RWPE1 (cell line): Measurements from ENCODE around the gene GPBP1.
A peak's percentile ranks its signal among the peaks of the same experiment; 100 is the strongest.

Experiments used
- CTCF ChIA-PET: fragments of 350-600 bp; sonication (Branson Sonifier 250); formaldehyde crosslinking; extraction: SDS; loops from one replicate; lab custom pipeline; 2021; lab: Yijun Ruan, JAX
- POLR2A ChIA-PET: fragments of 400-600 bp; formaldehyde crosslinking; extraction: SDS; loops from one replicate; lab custom pipeline; 2020; ENCODE audit warnings: antibody characterized with exemption; ENCODE audit not compliant: low non-redundant PET; lab: Yijun Ruan, JAX
- DNase-seq: peaks from one replicate; pipeline ENCODE4 v3.0.0; 2012; ENCODE audit warnings: low spot score
- H3K27ac ChIP-seq: fragments of 450-650 bp; 2 replicates; pipeline ENCODE4 v1.5.1; 2017
- TF ChIP-seq, protein P1 (sequence below): fragments of 450-650 bp; conservative IDR thresholded peaks from 2 replicates; pipeline ENCODE4 v1.5.1; 2017; ENCODE audit warnings: low read depth, mild to moderate bottlenecking

GPBP1 gene

DNA sequence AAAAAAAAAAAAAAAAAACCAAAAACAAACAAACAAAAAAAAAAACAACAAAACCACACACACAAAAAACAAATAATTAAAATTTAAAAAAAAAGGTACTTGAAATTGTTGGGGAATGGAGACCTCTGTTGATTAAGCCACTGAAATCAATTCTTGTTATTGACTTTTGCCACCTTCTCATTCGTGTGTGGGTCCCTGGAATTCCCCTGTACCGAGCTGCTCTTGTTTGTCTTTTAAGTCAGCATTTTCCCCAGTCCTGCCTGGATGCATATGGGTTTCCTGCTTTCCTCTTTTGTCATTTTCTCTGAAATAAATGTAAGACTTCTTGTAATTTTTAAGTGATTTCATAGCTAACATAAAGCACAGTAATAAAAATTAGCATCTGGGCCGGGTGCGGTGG lies 45.5 kb downstream of the GPBP1 start:
- no peak for DNase-seq
- POLR2A ChIA-PET, result no interaction called here
- CTCF ChIA-PET, result interaction anchor here (0.6 to 0.7 kb wide), 3 partner anchors 33 to 641 kb away, joined by 3 to 5 read pairs (median 3); no protein-coding TSS in a partner anchor
- peak overlapping the region; percentile 44 for H3K27ac ChIP-seq
- TF ChIP-seq, protein P1, sequence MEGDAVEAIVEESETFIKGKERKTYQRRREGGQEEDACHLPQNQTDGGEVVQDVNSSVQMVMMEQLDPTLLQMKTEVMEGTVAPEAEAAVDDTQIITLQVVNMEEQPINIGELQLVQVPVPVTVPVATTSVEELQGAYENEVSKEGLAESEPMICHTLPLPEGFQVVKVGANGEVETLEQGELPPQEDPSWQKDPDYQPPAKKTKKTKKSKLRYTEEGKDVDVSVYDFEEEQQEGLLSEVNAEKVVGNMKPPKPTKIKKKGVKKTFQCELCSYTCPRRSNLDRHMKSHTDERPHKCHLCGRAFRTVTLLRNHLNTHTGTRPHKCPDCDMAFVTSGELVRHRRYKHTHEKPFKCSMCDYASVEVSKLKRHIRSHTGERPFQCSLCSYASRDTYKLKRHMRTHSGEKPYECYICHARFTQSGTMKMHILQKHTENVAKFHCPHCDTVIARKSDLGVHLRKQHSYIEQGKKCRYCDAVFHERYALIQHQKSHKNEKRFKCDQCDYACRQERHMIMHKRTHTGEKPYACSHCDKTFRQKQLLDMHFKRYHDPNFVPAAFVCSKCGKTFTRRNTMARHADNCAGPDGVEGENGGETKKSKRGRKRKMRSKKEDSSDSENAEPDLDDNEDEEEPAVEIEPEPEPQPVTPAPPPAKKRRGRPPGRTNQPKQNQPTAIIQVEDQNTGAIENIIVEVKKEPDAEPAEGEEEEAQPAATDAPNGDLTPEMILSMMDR, result no peak

DNA sequence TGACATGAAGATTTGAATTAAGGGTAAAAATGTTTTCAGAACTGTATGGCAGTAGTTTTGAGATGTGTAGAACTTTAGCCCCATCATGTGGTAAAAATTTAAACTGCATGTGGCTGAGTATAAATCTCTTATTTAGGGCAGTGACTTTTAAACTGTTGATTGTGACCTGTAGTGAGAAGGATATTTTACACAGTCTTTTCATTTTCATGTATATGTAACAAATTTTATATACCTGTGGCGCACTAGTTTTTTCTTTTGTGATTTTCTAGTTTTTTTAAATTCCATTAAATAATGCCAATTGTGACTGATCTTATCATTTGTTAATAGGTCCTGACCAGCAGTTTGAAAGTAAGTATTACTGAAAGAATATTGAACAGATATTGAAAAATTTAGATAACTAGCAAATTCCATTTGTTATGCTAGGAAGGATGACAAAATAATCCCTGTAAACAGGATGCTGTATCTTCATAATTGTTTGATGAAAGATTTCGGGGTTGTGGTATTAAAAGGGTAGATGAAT lies 47.2 kb downstream of the GPBP1 start:
- DNase-seq, result peak; percentile 57
- ChIA-PET CTCF (no interaction called here), POLR2A (no interaction called here)
- TF ChIP-seq, protein P1, result peak; percentile 98
- no peak overlapping the region for H3K27ac ChIP-seq

DNA sequence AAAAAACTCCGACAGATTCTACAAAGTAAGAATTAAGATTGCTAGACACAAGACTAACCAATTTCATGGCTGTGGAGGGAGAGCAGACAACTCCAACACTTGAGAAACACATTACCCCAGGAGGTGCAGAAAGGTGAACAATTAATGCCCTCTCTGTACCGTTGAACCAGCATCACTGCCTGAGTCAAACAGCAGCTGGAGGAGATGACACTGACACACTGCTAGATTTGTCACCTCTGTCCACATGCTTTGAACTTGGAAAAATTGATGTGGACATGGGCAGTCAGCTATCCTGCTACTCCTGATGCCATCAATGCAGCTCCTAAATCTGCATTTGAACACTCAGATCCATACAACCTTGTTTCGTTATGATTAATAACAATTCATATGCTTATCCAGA lies 51.7 kb downstream of the GPBP1 start:
- no peak for DNase-seq
- no peak overlapping the region for H3K27ac ChIP-seq
- ChIA-PET POLR2A (no interaction called here), CTCF (interaction anchor here (0.7 kb wide), 1 partner anchor 87 kb away, joined by 3 read pairs; no protein-coding TSS in a partner anchor)
- TF ChIP-seq, protein P1, result no peak

DNA sequence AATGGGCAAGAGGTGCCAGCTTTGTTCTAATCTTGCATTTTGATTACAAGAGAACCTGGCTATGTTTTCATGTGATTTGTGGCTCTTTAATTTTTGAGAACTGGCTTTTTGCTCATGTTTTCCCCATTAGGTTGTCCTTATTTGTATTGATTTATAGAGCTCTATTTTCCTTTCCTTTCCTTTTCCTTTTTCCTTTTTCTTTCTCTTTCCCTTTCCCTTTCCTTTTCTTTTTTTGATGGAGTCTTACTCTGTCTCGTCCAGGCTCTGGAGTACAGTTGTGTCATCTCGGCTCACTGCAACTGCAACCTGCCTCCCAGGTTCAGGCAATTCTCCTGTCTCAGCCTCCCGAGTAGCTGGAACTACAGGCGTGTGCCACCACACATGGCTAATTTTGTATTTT lies 55.5 kb downstream of the GPBP1 start:
- ChIA-PET CTCF (no interaction called here), POLR2A (no interaction called here)
- TF ChIP-seq, protein P1, result no peak
- no peak for DNase-seq
- H3K27ac ChIP-seq, result no peak overlapping the region; the same call in 1 of the 2 replicates

DNA sequence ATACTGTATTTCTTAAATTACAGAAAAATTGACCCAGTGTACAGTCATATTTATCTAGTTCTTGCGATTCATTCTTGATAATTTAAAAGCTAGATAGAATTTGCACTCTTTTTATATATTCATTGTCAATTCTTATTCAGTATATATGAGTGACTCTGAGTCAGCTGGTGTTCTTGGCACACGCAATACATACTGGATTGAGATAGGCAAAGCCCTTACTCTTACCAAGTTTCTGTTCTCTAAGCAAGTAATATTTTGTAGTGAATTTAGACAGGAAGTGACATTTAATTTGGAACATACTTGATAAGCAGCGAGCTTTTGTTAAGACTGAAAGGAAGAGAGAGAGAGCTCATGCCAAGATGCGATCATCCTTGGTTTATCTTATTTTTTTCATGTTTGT lies 57.7 kb downstream of the GPBP1 start:
- H3K27ac ChIP-seq, result no peak overlapping the region
- ChIA-PET POLR2A (no interaction called here), CTCF (interaction anchor here (0.5 to 0.8 kb wide), 3 partner anchors 331 to 1849 kb away, joined by 3 to 4 read pairs (median 3); no protein-coding TSS in a partner anchor)
- no peak for DNase-seq
- TF ChIP-seq, protein P1, result no peak

DNA sequence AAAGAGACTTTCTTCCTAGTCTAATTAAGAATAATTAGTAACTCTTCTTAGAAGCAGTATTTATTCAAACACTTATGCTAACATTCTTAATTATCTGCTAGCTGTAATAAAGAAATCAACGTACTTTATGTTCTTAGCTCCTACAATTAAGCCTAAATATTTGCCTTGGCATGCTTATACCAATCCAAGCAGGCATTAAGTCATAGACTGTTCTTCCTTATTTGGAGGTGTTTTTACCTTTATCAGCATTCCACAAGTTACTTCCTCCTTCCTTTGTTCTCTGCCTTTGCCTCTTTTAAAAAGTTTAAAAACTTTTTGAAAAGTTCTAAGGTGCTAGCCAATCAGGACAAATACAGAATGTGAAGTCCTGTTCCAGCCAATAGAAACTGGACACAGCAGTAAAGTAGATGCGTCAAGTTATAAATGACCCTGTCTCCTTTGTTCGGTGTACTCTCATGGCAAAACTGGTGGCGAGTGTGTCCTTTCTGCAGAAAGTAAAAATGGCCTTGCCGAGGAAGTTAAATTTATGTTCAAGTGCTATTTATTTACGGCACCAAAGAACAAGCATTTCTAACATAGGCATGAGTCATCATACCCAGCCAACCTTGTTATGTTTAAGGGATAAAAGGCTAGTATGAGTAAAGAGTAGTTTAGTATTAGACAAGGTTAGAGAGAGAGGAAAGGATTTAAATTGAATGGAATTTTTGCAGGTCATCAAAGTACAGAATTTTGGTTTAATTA lies 58.6 kb downstream of the GPBP1 start:
- no peak for DNase-seq
- CTCF ChIA-PET, result interaction anchor here (0.5 kb wide), 1 partner anchor 431 kb away, joined by 3 read pairs; no protein-coding TSS in a partner anchor
- POLR2A ChIA-PET, result no interaction called here
- H3K27ac ChIP-seq, result no peak overlapping the region
- TF ChIP-seq, protein P1, result no peak
